NB4 (cell line): ENCODE results near the gene SCIMP.
A peak's percentile ranks its signal among the peaks of the same experiment; 100 is the strongest.

ENCODE experiments used
- DNase-seq: peaks from one replicate; pipeline ENCODE4 v3.0.0; 2010; ENCODE audit warnings: low read depth
- H3K4me3 ChIP-seq: one replicate; pipeline ENCODE4 v1.5.1; 2011; ENCODE audit warnings: mild to moderate bottlenecking, low read depth, low read length, moderate library complexity
- CTCF ChIP-seq: IDR thresholded peaks from one replicate; pipeline ENCODE4 v1.5.1; 2012; ENCODE audit warnings: low read depth, low read length
- MAX ChIP-seq: IDR thresholded peaks from 2 replicates; pipeline ENCODE4 v1.6.1; 2011; ENCODE audit warnings: low read depth, low read length
- MYC ChIP-seq: IDR thresholded peaks from 2 replicates; pipeline ENCODE4 v1.6.1; 2011; ENCODE audit warnings: low read depth, low read length
- POLR2A ChIP-seq: IDR thresholded peaks from 2 replicates; pipeline ENCODE4 v1.6.1; 2011; ENCODE audit warnings: mild to moderate bottlenecking; ENCODE audit not compliant: insufficient read length; ENCODE audit errors: extremely low read depth

The SCIMP gene

DNA sequence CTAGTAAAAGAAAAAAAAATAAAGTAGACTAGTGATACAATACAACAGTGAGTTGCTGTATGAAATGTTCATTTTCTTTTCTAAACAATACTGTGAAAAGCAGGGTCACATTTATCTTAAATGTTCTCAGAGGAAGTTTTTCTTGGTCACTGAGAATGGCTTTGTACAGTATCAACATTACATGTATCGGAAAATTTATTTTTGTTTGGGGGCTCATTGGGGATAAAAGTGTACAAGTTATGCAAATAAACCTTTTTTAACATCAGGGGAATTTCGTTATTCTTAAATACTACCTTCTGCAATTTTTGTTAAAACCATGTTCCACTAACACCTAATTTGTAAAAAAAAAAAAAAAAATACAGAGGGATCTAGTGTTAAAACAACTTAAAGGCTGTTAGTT lies 34.3 kb downstream of the SCIMP start:
- no peak overlapping the region for H3K4me3 ChIP-seq
- DNase-seq, result no peak
- TF ChIP-seq MYC, result no peak
- TF ChIP-seq POLR2A, result no peak
- no peak for TF ChIP-seq MAX
- TF ChIP-seq CTCF, result no peak

DNA sequence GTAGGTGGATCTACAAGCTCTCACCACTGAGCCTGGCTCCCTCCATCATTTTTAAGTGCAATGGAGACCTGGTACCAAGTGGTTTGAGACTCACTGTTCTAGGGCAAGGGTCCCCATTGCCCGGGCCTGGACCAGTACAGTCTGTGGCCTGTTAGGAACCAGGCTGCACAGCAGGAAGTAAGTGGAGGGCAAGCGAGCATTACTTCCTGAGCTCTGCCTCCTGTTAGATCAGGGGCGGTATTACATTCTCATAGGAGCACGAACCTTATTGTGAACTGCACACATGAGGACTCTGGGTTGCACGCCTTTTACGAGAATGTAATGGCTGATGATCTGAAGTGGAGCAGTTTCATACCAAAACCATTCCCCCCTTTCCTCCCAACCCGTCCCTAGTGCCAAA lies 36.2 kb downstream of the SCIMP start:
- H3K4me3 ChIP-seq, result no peak overlapping the region
- TF ChIP-seq POLR2A (no peak), MAX (no peak), MYC (no peak), CTCF (no peak)
- no peak for DNase-seq

GRCh38 chr17:5194346-5194745 lies 40.3 kb downstream of the SCIMP start:
- TF ChIP-seq MAX, result no peak
- TF ChIP-seq CTCF, result no peak
- no peak for TF ChIP-seq MYC
- no peak for TF ChIP-seq POLR2A
- no peak for DNase-seq
- no peak overlapping the region for H3K4me3 ChIP-seq

DNA sequence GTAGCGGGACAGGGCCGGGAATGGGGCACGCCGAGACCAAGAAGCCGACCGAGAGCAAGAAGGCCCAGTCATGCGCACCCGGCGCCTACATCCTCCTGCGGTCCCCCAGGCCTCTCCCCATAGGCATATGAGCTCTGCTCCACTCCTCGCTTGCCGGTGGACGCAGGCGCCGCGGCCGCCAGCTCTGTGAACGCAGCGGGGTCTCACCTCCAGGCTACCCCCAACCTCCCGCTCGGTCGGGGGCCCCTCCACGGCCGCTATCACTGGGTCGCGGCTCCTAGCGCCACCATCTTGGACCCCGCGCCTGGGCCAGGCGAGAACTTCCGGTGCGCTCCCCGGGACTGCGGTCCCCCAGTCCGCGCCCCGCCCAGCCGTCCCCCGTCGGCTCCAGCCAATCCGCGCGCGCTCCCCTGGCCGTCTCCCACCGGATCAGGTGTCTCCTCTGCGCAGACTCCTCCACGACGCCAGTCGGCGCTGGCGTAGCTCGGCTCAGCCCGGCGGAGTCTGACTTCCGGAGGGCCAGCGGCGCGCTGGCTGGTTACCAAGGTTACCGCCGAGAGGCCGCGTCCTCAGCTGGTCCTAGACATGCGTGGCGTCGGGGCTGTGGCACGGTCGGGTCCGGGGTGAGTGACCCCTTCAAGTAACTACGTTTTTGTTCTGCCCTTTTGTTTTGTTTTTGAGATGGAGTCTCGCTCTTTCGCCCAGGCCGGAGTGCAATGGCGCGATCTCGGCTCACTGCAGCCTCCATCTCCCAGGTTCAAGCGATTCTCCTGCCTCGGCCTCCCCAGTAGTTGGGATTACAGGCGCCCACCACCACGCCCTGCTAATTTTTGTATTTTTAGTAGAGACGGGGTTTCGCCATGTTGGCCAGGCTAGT lies 42.9 kb downstream of the SCIMP start, which contains the start of gene ZNF594:
TSS of gene ZNF594 (minus strand) at position 328 of the 877 bp plus-strand sequence. CDS start 7,612 bp downstream, outside the sequence.
- TF ChIP-seq POLR2A (peak; percentile 38), MYC (no peak), CTCF (peak; percentile 39), MAX (peak; percentile 24; the same call in 1 of the 2 replicates)
- peak within 1 kb of the TSS; percentile 68 for H3K4me3 ChIP-seq
- peak; percentile 91 for DNase-seq

DNA sequence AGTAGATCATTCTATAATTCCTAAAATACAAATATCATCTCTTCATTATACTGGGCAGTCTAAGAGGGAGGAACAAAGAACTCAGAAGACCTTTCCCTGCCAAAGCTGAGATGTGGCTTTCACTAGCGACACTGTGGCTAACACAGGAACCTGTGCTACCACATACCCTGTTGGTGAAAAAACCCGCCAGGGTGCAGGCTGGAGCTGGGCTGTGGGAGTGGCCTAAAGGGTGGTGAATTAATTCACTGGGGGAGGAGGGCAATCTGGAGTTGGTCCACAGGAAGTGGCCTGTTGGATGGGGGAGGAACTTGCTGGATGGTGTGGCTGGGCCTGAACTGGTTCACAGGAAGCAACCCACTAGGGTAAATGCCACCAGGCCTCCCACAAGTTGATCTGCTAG lies 50.4 kb downstream of the SCIMP start:
- DNase-seq, result no peak
- no peak overlapping the region for H3K4me3 ChIP-seq
- TF ChIP-seq POLR2A (no peak), CTCF (no peak), MAX (no peak), MYC (no peak)
